SU-DHL-6 (cell line): ENCODE measurements around the gene PORCN.

Source experiments
- EZH2phosphoT487 ChIP-seq: fragments of 200-600 bp; sonication (generic), shearing (Covaris generic); conservative IDR thresholded peaks from 2 replicates; pipeline ENCODE4 v1.6.1; 2018; ENCODE audit warnings: mild to moderate bottlenecking, antibody characterized with exemption, low read length, moderate library complexity, mixed read lengths
- TF ChIP-seq, protein P1 (sequence below): fragments of 200-600 bp; sonication (generic); IDR thresholded peaks from one replicate; pipeline ENCODE4 v1.5.1; 2017; ENCODE audit warnings: antibody characterized with exemption, mild to moderate bottlenecking, low read length, moderate library complexity; ENCODE audit not compliant: insufficient read depth, poor library complexity, severe bottlenecking

DNA sequence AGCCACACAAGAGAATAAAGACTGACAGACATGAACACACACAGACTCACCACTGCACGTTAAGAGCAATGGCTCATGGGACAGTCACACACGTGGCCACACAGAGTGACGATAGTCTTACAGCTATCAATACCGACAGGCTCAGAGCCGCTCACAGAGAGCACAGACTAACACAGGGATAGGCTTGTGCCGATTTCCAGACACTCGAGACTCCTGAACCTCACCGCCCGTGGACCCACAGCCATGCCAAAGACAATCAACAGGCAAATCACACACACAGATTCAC is 38.0 kb upstream of the PORCN start:
- TF ChIP-seq EZH2phosphoT487 = no peak
- TF ChIP-seq, protein P1, sequence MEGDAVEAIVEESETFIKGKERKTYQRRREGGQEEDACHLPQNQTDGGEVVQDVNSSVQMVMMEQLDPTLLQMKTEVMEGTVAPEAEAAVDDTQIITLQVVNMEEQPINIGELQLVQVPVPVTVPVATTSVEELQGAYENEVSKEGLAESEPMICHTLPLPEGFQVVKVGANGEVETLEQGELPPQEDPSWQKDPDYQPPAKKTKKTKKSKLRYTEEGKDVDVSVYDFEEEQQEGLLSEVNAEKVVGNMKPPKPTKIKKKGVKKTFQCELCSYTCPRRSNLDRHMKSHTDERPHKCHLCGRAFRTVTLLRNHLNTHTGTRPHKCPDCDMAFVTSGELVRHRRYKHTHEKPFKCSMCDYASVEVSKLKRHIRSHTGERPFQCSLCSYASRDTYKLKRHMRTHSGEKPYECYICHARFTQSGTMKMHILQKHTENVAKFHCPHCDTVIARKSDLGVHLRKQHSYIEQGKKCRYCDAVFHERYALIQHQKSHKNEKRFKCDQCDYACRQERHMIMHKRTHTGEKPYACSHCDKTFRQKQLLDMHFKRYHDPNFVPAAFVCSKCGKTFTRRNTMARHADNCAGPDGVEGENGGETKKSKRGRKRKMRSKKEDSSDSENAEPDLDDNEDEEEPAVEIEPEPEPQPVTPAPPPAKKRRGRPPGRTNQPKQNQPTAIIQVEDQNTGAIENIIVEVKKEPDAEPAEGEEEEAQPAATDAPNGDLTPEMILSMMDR = no peak
